ENCODE results near the gene GABRR2.

GABRR2 gene

DNA sequence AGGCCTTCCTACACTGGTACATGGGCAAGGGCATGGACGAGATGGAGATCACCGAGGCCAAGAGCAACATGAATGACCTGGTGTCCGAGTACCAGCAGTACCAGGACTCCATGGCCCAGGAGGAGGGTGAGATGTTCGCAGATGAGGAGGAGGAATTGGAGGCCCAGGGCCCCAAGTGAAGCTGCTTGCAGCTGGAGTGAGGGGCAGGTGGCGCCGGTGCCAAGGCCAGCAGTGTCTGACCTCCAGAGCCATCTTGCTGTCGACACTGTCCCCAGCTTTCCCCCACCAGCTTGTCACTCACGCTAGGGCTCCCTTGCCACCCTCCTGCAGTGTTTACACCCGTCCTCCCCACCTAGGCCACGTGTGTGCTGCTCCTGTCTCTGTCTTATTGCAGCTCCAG lies 12.2 kb downstream of the GABRR2 start (continued):
- TF ChIP-seq, protein P1, sequence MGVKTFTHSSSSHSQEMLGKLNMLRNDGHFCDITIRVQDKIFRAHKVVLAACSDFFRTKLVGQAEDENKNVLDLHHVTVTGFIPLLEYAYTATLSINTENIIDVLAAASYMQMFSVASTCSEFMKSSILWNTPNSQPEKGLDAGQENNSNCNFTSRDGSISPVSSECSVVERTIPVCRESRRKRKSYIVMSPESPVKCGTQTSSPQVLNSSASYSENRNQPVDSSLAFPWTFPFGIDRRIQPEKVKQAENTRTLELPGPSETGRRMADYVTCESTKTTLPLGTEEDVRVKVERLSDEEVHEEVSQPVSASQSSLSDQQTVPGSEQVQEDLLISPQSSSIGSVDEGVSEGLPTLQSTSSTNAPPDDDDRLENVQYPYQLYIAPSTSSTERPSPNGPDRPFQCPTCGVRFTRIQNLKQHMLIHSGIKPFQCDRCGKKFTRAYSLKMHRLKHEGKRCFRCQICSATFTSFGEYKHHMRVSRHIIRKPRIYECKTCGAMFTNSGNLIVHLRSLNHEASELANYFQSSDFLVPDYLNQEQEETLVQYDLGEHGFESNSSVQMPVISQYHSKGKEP (tag by site-specific recombination; IDR thresholded peaks at IDR 0.05): no peak
- TF ChIP-seq ZNF548 (tag by site-specific recombination; IDR thresholded peaks at IDR 0.05): no peak

DNA sequence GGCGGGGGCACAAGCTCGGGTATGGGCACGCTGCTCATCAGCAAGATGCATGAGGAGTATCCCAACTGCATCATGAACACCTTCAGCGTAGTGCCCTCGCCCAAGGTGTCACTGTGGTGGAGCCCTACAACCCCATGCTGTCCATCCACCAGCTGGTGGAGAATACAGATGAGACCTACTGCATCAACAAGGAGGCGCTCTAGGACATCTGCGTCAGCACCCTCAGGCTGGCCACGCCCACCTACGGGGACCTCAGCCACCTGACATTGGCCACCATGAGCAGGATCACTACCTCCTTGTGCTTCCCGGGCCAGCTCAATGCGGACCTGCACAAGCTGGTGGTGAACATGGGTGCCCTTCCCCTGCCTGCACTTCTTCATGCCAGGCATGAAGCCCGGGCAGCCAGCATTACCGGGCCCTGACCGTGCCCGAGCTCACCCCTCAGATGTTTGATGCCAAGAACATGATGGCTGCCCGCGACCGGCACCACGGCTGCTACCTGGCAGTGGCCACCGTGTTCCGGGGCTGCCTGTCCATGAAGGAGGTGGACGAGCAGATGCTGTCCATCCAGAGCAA lies 12.8 kb downstream of the GABRR2 start:
- no peak for TF ChIP-seq ZNF48 (tag by site-specific recombination; IDR thresholded peaks at IDR 0.05)
- TF ChIP-seq REPIN1 (tag by site-specific recombination; IDR thresholded peaks at IDR 0.05; ENCODE audit: low read depth): no peak
- TF ChIP-seq ZNF239 (tag by site-specific recombination; IDR thresholded peaks at IDR 0.05): no peak
- no peak for TF ChIP-seq ZNF350 (tag by site-specific recombination; IDR thresholded peaks at IDR 0.05)
- TF ChIP-seq CTCF (tag by site-specific recombination; IDR thresholded peaks at IDR 0.05): no peak
- no peak for TF ChIP-seq REST (tag by site-specific recombination; IDR thresholded peaks at IDR 0.05)
- no peak for TF ChIP-seq SETDB1 (IDR thresholded peaks at IDR 0.05; ENCODE audit: insufficient read length, low read length)
- TF ChIP-seq ZNF658 (tag by site-specific recombination; IDR thresholded peaks at IDR 0.05): no peak
- TF ChIP-seq ZBTB1 (tag by site-specific recombination; IDR thresholded peaks at IDR 0.05): no peak
- TF ChIP-seq ZNF529 (tag by site-specific recombination; IDR thresholded peaks at IDR 0.05; ENCODE audit: insufficient replicate concordance): no peak
- TF ChIP-seq ZNF660 (tag by site-specific recombination; IDR thresholded peaks at IDR 0.05): no peak
- TF ChIP-seq, protein P2, sequence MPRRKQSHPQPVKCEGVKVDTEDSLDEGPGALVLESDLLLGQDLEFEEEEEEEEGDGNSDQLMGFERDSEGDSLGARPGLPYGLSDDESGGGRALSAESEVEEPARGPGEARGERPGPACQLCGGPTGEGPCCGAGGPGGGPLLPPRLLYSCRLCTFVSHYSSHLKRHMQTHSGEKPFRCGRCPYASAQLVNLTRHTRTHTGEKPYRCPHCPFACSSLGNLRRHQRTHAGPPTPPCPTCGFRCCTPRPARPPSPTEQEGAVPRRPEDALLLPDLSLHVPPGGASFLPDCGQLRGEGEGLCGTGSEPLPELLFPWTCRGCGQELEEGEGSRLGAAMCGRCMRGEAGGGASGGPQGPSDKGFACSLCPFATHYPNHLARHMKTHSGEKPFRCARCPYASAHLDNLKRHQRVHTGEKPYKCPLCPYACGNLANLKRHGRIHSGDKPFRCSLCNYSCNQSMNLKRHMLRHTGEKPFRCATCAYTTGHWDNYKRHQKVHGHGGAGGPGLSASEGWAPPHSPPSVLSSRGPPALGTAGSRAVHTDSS (tag by site-specific recombination; IDR thresholded peaks at IDR 0.05): no peak
- TF ChIP-seq ZNF585B (tag by site-specific recombination; IDR thresholded peaks at IDR 0.05): no peak
- TF ChIP-seq ZNF132 (tag by site-specific recombination; IDR thresholded peaks at IDR 0.05; ENCODE audit: borderline replicate concordance): no peak
- TF ChIP-seq ZNF76 (tag by site-specific recombination; IDR thresholded peaks at IDR 0.05; ENCODE audit: borderline replicate concordance, low read depth): no peak
- no peaks in the 10 kb centered on the region for H3K36me3 ChIP-seq (ENCODE audit: control insufficient read depth in 2 of 2, insufficient read depth in 1 of 2, low read length in 2 of 2)
- POLR2A ChIA-PET: no interaction called here
- H3K27ac ChIP-seq (ENCODE audit: extremely low read depth, low read depth, low read length): no peak overlapping the region
- CTCF ChIA-PET: interaction anchor here (0.9 to 1.7 kb wide), 5 partner anchors 10 to 47 kb away, joined by 3 to 4 read pairs (median 3); no protein-coding TSS in a partner anchor
- no peak overlapping the region for H3K4me3 ChIP-seq (ENCODE audit: low read depth, low read length)
- no peaks in the 10 kb centered on the region for H3K9me3 ChIP-seq (ENCODE audit: control insufficient read depth, insufficient read depth, low read depth, low read length)
- H3K4me1 ChIP-seq (ENCODE audit: control insufficient read depth, insufficient read depth, low read length): peaks cover 17% of the 10 kb centered on the region; the same call in 1 of the 2 replicates
